GM19452 (cell line): ENCODE data around the gene NCKAP1.
"Not testable (repeated sequence)": the region's sequence is repeated elsewhere in the genome, so short reads cannot be mapped to it uniquely, and the experiment has no call there.

Source experiments
- ATAC-seq: cut with Tn5 transposase; IDR thresholded peaks from one replicate; pipeline ENCODE4 v1.9.1; 2021; ENCODE audit not compliant: unreplicated experiment

NCKAP1 gene

DNA sequence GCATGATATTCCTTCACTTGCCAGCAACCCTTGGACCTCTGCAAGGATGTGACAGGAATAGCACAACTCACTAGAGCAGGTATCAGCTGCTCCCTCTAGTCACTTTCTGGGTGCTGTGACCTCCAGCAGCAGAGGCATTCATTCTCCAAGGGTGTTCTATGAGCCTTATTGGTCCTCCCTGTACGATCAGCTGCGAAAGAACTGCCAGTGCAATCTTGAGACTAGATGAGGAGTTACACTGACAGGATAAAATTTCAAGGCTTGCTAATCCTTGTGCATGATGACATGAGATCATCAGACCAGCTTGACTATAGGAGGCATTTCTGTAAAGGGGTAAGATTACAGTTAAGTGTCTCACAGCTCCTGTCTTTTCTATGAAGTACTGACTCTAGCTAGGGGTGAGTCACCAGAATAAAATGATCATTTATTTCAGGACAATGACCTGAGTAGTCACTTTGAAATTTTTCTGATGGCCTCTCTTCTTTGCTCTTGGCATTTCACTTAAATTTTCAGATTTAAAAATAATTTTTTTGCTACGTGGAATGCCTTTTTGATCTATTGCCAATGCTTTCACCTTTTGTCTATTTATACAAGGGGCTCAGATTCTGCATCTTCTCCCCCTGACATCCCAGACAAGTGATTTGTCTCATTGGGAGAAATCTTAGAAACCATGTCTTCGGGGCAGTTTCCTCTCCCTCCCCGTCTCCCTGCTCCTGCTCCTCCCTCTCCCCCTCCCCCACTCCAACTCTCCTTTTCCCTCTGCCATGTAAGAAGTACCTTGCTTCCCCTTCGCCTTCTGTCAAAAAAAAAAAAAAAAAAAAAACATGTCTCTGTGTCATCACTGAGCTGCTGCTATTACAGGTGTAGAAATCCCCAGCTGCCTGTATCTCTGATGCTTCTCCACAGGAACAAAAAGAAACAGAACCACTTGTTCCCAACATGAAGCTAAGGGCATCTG lies 122.6 kb downstream of the NCKAP1 start:
- ATAC-seq: no peak

DNA sequence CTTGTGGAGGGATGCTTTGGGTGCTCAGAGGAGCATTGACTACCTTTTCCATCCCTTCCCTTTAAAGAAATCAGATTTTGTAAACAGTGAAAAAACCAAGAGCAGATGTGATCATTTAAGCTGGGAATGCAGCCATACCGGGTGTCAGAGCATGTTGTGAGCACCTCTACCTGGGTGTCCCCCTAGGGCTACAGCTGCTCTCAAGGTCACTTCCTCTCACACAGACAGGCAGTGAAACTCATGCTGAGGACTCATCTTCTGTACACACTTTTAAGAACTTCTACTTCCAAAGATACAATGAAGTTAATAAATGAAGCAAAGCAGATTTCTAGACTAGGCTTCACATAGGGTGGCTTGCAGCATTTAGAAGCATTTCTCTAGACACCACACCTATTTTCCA lies 123.4 kb downstream of the NCKAP1 start:
- no peak for ATAC-seq

DNA sequence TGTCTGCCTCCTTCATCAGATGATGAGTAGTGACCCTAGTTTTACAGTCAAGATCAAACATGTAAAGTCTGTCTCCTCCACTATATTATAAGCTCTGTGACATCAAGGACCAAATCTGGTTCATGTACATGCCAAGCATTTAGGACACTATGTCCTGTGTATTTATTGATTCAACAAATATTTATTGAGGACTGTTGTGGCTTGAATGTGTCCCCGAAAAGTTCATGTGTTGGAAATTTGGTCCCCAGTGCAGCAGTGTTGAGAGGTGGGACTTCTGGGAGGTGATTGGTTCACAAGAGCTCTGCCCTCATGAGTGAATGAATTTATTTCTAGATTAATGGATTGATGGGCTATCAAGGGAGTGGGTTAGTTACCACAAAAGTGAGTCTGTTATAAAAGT lies 125.2 kb downstream of the NCKAP1 start:
- no peak for ATAC-seq

DNA sequence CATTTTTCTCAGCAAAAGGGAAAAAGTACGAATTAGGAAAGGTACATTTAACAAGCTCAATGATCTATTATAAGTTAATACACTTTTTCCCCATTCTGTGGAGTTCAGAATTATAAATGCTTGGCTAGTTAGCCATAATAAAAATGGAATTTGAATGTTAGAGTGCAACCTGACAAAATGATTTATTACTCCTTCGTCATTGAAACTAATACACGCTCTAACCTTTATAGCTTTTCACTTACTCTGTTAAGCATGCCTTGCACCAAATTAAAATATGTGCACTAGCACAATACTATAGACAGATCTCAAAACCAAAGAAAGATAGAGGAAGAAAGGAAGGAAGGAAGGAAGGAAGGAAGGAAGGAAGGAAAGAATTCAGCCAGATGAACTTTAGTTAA lies 125.7 kb downstream of the NCKAP1 start:
- ATAC-seq: no peak

DNA sequence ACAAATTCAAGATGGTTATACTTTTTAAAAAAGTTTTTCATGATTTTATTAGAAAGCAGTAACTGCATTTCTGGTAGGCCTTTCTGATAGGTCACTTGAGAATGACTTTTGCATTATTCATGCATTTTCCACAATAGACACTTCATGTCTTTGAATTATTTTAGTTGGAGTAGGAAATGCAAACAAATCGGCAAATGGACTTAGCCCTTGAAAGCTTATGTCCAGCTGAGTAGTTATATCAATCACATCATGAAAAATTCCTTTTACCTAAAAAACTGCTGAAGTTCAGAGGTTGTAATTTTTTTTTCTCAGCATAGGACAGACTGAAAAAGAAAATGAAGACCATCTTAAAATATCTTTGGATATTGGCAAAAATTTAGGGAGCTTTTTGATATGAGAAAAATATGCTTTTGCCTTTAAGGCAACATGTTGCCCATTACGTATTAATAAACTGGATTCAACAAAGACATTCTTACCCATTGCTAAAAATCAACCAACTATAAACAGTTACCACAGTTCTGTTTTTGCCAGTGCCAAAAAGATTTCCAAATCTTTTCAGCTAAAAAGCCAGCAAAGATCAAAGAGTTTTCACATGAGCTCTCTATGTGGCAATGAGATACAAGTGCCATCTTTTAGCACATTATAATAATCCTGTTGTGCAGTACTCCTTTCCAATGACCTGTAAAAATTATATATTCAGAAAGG lies 126.3 kb downstream of the NCKAP1 start:
- ATAC-seq: no peak

DNA sequence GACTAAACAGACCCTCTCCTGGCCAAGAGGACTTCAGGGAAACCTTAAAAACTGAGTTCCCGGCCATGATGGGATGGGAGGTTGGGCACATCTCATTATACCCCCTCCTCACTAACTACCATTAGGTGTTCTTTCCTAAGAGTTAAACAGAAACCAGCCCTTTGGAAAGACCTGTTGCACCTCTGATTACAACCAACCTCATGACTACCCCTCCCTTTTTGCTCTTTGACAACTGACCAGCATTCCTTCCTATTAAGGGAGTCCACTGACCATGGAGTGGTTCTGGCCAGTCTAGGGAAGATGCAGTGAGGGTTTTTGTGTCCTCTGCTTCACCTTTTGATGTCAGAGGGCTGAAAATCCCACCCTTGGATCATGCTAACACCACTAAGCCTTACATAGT lies 127.3 kb downstream of the NCKAP1 start:
- no peak for ATAC-seq

DNA sequence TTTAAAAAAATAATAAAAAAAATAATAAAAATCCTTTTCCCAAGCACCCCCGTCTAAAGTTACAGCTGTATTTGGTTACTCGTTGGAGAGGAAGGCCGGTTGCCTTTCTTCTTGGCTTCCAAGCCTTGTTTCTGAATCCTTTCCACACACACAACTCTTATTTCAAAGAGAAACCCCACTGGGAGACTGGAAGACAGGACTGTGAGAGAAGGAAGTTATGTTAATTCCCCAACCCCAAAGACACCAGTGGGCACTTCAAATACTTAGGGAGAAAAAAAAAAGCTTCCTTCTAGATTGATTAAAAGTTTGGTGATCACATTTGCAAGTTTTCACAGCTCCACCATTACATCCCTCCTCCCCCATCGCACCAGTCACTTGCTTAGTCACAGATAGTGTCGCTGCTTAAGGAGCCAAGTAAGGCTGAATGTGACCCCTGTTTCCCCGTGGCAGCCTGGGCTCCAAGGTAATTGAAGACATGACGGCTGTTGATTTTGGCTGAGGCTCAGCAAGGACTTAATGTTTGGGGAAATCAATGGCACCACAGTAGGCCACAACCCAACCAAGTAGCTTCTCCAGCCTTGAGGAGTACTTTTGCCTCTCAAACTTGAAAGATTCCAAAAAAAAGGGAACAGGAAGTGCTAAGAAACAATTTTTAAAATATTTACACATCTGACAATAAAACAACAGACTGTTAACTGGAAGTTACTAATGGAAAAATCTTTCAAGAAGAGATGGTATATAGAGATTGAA lies 131.0 kb downstream of the NCKAP1 start:
- ATAC-seq: no peak

DNA sequence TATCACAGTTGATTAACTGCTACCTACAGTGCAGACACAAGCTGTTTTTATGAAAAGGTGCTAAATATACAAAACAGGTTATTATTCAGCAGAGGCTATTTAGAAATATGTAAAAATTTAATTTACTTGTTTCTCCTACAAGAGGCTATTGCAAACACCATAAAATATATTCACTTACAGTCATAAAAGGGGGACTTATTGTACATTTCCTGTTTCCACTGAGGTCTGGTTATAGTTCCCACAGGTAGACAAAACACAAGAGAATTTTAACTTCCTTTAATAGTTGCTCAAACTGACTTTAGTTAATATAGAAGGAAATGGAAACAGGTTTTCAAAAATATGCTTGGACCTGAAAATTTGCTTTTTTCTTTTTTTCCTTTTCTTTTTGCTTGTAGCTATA lies 131.8 kb downstream of the NCKAP1 start:
- ATAC-seq: peak; percentile 51

DNA sequence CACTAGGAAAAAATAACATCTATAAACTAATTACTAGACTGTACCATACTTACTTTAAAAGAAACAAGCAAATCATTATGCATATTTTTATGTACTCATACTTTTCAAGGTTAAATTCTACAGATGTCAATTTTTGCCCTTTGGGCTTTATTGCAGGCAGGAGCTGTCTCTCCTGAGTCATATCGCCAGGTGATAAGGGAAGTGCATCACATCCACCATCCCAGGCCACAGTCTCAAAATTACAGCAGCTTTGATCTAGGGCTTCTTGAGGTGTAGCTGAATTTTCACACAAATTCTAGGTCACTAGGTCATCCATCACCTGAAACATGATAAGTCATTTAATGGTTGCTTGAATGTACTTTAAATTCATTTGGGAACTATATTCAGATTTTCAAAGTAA lies 133.4 kb downstream of the NCKAP1 start:
- no peak for ATAC-seq

DNA sequence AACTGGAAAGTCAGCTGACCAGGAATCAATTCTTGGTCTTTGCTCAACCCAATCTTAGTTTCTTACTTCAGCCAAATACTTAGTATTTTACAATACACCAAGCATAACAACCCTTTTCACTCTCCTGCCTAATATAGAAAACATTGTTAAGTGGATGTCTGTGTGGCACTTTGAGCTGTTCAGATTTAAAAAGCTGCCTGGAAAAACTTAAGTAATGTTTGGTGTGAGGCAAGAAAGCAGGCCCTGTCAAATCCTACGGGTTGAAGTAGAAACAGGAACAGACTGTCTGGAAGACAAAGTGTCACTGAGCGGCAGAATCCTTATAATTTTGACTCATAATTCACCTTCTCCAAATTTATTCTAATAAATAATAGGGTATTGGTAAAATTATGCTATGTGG lies 134.7 kb downstream of the NCKAP1 start:
- ATAC-seq: no peak

DNA sequence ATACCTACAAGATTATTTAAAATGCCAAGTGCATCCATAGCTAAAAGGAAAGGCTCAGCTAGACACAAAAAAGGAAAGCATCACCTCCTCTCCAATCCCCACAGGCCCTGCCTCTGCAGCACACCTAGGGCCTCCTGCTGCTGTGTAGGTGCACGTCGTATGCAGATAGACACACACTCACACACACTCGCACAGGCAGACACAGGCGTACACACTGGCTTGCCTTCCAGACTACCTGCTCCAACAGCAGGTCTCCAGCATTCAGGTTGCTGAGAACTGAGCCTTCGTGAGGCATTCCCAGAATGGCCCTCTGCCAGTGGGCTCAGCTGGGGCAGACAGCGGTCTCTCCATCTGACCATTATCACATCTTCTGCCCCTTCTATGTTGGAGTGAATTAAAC lies 136.5 kb downstream of the NCKAP1 start:
- ATAC-seq: no peak

DNA sequence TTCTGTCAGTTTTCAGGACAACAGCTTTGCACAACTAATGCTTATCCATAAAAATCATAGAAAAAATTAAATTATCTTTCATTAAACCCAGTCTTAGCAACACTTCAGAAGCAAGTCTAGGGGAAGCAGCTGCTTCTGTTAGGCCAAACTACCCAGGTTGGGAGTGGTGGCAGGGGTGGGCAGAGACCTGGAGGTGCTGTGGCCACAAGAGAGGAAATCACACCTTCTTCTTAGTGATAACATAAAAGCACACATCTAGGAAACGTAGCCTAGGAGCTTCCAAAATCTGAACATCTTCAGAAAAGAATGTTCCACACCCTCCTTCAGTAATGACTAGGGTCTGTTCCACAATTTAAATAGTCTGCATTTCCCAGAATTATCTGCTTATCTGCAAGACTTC lies 139.5 kb downstream of the NCKAP1 start:
- ATAC-seq: no peak

DNA sequence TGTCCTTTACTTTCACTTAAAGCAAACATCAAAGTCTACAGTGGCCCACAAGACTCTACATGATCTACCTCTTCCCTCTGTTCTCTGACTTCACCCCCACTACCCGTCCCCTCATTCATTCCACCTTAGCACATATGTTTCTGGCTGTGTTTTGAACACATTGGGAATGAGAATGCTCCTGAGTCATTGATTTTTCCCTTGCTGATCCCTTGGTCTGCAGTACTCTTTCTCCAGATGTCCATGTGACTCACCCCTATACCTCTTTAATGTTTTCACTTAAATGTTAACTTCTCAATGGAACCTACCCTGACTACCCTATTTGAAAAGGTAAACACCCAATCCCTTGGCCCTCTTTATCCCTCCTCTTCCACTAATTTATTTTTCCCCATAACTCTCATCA lies 141.1 kb downstream of the NCKAP1 start:
- ATAC-seq: no peak

DNA sequence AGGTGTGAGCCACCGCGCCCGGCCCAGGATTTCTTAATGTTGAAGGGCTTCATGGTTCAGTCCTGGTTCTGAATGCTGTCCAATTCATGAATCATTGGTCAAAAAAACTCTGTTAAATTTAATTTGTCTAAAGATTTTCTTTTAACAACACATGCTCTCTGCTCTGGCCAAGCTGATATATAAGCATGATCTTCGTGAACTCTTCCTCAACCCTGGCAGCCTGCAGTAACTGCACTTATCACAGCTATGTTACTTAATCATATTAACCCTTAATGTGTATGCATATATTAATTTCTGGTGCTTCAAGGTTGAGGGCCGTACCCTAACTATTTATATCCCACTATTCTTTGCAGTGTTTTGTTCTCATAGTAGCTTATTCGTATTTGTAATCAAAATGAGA lies 142.5 kb downstream of the NCKAP1 start:
- no peak for ATAC-seq

DNA sequence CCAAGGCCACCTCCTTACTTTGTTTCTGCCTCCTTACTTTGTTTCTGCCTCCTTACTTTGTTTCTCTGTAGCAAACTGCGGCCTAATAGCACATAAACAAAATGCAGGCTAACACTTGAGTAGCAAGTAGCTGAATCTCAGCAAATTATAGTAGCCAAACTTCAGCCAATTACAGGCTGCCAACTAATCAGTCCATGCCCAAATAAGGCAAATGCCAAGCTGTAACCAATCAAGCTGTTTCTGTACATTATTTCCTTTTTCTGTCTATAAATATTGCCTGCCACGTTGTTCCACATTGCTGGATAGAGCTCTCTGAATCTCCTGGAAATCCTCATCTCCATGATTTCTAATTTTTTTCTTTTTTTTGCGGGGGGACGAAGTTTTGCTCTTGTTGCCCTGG lies 143.1 kb downstream of the NCKAP1 start:
- no peak for ATAC-seq

DNA sequence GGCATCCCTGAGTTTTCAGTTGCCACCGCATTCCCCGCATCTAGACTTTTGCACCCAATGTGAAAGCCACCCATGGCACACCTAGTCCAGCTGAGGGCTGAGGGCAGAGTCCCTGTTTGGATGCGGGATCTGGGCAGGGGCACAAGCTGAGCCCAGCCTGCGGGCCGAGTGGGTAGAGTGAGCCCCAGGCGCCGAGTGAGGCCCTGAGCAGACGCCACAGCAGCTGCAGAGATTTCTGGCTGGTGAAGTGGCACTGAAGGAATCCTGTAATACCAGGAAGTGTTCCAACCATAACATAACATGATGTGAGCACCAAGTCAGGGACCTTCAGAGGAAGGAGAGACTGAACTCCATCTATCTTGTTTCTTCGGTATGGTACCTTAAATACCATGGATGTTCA lies 144.1 kb downstream of the NCKAP1 start:
- ATAC-seq: no peak

DNA sequence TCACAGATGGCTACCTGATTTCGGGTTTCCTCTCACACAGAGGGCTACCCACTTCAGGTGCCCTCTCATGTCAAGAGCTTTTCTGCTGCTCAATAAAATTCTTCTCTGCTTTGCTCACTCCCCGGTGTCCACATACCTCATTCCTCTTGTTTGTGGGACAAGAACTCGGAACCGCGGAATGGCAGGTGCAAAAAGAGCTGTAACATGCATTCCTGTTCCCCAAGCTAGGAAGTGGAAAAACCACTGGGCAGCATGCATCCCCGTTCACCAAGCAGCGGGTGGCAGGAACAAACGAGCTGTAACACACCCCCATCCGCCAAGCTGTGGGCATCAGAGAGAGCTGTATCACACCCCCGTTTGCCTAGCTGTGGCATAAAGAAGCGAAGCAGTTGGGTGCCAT lies 144.6 kb downstream of the NCKAP1 start:
- ATAC-seq: no peak

DNA sequence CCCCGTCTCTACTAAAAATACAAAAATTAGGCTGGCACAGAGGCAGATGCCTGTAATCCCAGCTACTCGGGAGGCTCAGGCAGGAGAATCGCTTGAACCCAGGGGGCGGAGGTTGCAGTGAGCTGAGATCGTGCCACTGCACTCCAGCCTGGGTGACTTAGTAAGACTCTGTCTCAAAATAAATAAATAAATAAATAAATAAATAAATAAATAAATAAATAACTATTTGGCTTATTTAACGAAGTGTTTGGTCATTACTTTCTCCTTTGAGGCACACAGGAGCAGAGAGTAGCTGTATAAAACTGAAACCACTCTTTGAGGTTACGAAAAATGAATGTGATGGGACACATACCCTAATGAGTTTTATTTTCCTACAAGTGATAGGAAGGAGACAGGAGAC lies 145.2 kb downstream of the NCKAP1 start:
- ATAC-seq: not testable (repeated sequence)

DNA sequence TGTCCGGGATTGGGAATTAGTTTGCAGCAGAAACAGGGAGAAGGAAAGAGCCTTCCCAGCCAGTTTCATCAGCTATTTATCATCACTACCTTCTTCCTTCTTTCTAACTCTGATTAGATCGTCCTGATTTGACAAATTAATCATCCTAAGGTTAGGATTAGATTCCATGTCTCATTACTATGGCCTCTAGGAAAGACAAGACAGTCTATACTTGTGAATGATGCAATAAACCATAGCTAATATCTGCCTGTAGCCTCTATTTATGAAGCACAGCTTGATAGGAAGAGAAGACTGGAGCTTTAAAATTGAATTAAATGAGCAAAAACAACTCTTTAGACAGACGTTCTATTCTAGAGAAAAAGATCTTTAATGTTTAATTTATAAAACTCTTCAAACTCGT lies 146.6 kb downstream of the NCKAP1 start:
- ATAC-seq: no peak

DNA sequence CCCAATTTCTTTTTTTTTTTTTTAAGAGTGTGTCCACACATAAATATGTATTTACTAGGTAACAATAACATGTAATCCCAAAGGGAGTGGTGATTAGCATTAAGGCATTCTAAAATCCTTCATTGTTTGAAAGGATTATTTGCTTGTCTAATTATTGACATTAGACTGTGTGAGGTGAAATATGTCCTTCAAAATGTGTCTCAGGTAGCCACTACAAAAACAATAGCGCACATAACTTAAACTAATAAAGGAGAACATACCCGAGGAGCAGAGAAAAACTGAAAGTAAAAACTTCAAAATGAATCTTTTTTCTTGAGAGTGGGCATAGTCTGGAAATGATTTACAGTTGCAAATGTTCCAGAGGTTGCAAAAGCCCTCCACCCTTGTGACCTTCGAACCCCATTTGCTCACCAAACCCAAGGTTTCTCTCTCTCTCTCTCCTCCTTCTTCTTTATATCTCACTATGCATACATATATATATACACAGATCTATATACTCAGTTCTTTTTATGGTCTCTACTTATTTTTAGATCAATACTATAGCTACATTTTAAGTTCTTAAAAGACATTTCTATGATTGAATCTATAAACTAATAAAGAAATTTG lies 147.4 kb downstream of the NCKAP1 start:
- ATAC-seq: no peak

DNA sequence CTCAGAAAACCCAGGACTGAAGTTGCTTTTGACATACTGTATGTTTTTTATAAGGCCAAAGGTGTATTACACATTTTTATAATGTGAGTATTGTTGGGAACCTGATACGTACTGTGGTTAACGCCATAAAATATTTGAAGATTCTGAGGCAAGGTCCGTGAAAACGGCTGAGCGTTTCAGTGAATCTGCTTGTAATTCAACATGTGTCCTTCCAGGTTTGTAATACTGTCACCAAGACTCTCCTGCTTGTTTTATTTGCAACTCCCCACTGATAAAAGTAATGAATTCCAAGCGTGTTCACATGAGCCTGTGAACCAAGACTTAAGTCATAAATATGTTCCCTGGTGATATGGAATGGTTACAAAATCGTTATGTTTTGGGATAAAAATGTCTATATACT lies 148.0 kb downstream of the NCKAP1 start:
- no peak for ATAC-seq
